Karpas-422 (cell line): ENCODE results near the gene MRPL34. TPM values are rescaled to one million over a fixed set of nuclear protein-coding genes. Genes with fewer than 3 reads are reported as not detected.
"Not testable (repeated sequence)": the region's sequence is repeated elsewhere in the genome, so short reads cannot be mapped to it uniquely, and the experiment has no call there.

Experiments
- DNase-seq: peaks from one replicate; pipeline ENCODE4 v3.0.0-alpha.2; 2015
- H2AFZ ChIP-seq: fragments of 200-600 bp; sonication (generic); 2 replicates; pipeline ENCODE4 v1.6.1; 2014; ENCODE audit warnings: antibody characterized with exemption, low read length, mixed read lengths
- H3K27ac ChIP-seq: fragments of 200-600 bp; sonication (generic); 2 replicates; pipeline ENCODE4 v1.5.1; 2014; ENCODE audit warnings: mild to moderate bottlenecking, low read length, moderate library complexity
- H3K27me3 ChIP-seq: fragments of 200-600 bp; sonication (generic); 2 replicates; pipeline ENCODE4 v1.6.1; 2014; ENCODE audit warnings: low read length, mixed read lengths
- H3K36me3 ChIP-seq: fragments of 200-600 bp; sonication (generic); 2 replicates; pipeline ENCODE4 v1.6.1; 2014; ENCODE audit warnings: low read length, mixed read lengths; ENCODE audit not compliant: insufficient read depth
- H3K4me1 ChIP-seq: fragments of 200-600 bp; sonication (generic); 2 replicates; pipeline ENCODE4 v1.6.1; 2014; ENCODE audit warnings: mild to moderate bottlenecking, low read length, mixed read lengths
- H3K4me2 ChIP-seq: fragments of 200-600 bp; sonication (generic); 2 replicates; pipeline ENCODE4 v1.6.1; 2014; ENCODE audit warnings: low read length, low read depth, mild to moderate bottlenecking; ENCODE audit not compliant: poor library complexity, severe bottlenecking
- H3K4me3 ChIP-seq: fragments of 200-600 bp; sonication (generic); 2 replicates; pipeline ENCODE4 v1.5.1; 2014; ENCODE audit warnings: mild to moderate bottlenecking, antibody characterized with exemption, low read length, mixed read lengths
- H3K79me2 ChIP-seq: fragments of 200-600 bp; sonication (generic); 2 replicates; pipeline ENCODE4 v1.6.1; 2014; ENCODE audit warnings: mild to moderate bottlenecking, low read length, mixed read lengths
- H3K9ac ChIP-seq: fragments of 200-600 bp; sonication (generic); 2 replicates; pipeline ENCODE4 v1.6.0; 2014; ENCODE audit warnings: low read length
- H3K9me2 ChIP-seq: fragments of 200-600 bp; sonication (generic), shearing (Covaris generic); replicated peaks from 2 replicates; pipeline ENCODE4 v1.6.0; 2014; ENCODE audit warnings: mild to moderate bottlenecking, low read length, moderate library complexity; ENCODE audit not compliant: insufficient read depth
- H3K9me3 ChIP-seq: fragments of 300-700, 200-600 bp; sonication (generic); 2 replicates; pipeline ENCODE4 v1.6.1; 2014; ENCODE audit warnings: low read length, mixed read lengths
- H4K20me1 ChIP-seq: fragments of 200-600 bp; sonication (generic); 2 replicates; pipeline ENCODE4 v1.6.1; 2014; ENCODE audit warnings: mild to moderate bottlenecking, antibody characterized with exemption, low read length, low read depth; ENCODE audit not compliant: insufficient read depth
- total RNA-seq: library from RNA; depleted of rRNA; stranded (reverse); fragments of >200 nt; shearing (Covaris generic); gene quantifications from 2 replicates; pipeline ENCODE4 v1.2.3, GENCODE V29; 2014; ENCODE audit warnings: low replicate concordance

Gene MRPL34
- total RNA-seq, 1 experiment from 2014 or later: 34.0 TPM

DNA sequence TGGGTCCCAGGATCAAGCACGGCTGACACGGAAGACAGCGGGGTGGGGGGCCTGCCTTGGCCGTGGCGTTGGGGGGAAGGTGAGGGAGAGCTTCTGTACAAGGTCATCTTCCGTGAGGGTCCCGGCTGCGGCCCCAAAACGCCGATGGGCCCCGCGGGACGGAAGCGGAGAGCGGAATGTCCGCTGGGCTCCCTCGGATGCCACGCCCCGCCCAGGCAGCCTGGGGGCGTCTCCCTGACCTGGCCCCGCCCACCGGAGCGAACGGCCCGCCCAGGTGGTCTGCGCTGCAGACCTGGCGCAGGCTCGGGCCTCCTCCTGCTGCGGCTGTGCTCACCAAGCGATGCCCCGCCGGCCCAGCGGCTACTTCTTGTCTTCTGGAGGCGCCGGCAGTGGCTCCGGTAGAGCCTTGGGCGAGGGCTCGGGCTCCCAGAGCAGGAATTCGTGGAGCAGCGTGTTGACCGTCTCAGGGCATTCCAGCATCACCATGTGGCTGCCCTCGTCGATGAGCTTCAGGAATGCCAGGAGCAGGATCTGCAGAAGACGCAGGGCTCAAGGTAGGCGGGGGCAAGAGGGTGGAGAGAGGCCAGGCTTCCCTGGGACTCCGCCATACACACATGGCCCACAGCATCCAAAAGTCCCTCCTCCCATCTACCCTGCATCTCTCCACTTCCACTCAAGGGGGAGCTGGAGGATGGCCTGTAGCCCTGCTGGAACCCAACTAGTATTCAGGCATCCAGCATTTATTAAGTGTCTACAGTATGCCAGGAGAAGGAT is 13.2 kb upstream of the MRPL34 start:
- peak; percentile 94 for DNase-seq
- no peaks in the 10 kb centered on the region for H3K27me3 ChIP-seq
- peak overlapping the region; percentile 75 for H3K4me2 ChIP-seq
- H3K4me3 ChIP-seq: peak overlapping the region; percentile 72
- peak overlapping the region; percentile 78 for H3K9ac ChIP-seq
- H3K79me2 ChIP-seq: peaks cover 8% of the 10 kb centered on the region
- H2AFZ ChIP-seq: peak overlapping the region; percentile 70; the same call in 1 of the 2 replicates
- no peaks in the 10 kb centered on the region for H3K36me3 ChIP-seq
- H3K27ac ChIP-seq: peak overlapping the region; percentile 30; the same call in 1 of the 2 replicates
- H3K9me3 ChIP-seq: no peaks in the 10 kb centered on the region
- peaks cover 10% of the 10 kb centered on the region for H3K4me1 ChIP-seq
- no peaks in the 10 kb centered on the region for H3K9me2 ChIP-seq
- H4K20me1 ChIP-seq: no peaks in the 10 kb centered on the region; the same call in 1 of the 2 replicates

GRCh38 chr19:17293605-17294004 is 12.1 kb upstream of the MRPL34 start:
- H3K27ac ChIP-seq: no peak overlapping the region
- no peaks in the 10 kb centered on the region; the same call in 1 of the 2 replicates for H3K36me3 ChIP-seq
- no peaks in the 10 kb centered on the region for H3K9me2 ChIP-seq
- no peaks in the 10 kb centered on the region; the same call in 1 of the 2 replicates for H4K20me1 ChIP-seq
- H3K4me1 ChIP-seq: peaks cover 10% of the 10 kb centered on the region
- no peaks in the 10 kb centered on the region for H3K27me3 ChIP-seq
- no peak for DNase-seq
- no peak overlapping the region for H2AFZ ChIP-seq
- H3K79me2 ChIP-seq: peaks cover 8% of the 10 kb centered on the region
- H3K9ac ChIP-seq: peak overlapping the region; percentile 78; the same call in 1 of the 2 replicates
- peak overlapping the region; percentile 20; the same call in 1 of the 2 replicates for H3K4me3 ChIP-seq
- no peaks in the 10 kb centered on the region for H3K9me3 ChIP-seq
- H3K4me2 ChIP-seq: peak overlapping the region; percentile 75

DNA sequence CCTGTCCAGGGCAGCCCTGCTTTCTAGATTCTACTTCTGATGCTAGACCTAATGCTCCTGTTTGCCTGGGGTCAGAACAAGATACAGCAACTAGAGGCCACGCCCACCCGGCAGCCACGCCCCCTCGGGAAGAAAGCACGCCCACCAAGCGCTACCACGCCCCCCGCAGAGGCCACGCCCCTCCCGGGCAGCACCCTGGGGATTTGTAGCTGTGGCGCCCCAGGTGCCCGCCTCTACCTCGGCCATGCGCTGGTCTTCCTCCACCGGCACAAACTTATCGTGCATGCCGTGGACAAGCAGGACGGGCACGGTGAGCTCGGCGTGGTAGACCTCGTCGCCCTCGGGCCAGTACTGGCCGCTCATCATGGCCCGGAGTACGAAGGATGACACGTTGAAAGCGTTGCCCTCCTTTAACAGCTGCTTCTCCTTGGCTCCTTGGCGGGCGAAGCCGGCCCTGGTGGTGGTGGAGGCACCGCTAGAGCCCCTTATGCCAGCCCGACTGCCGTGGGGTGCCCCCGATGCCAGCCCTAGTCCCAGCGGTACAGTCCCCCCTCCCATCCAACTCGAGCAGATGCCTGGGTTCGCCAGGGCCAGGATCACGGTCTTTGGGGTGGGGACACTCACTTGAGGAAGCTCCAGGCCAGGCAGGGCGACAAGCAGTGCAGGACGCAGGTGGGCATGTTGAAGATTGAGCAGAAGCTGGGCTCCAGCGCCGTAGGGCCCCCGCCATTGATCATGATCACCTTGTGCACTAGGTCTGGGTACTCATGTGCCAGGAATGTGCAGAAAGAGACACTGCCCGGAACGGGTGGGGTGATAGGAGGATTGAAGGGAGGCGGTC is 11.4 kb upstream of the MRPL34 start:
- Histone ChIP-seq H3K4me1 (peaks cover 10% of the 10 kb centered on the region), H3K9ac (no peak overlapping the region), H3K4me2 (no peak overlapping the region)

GRCh38 chr19:17295551-17295950 is 10.1 kb upstream of the MRPL34 start:
- not testable (repeated sequence) for DNase-seq, H3K36me3 ChIP-seq, H3K9me3 ChIP-seq, H3K79me2 ChIP-seq, H3K27ac ChIP-seq, H3K27me3 ChIP-seq, H3K4me1 ChIP-seq, H3K9ac ChIP-seq, H3K9me2 ChIP-seq, H2AFZ ChIP-seq, H3K4me2 ChIP-seq, H4K20me1 ChIP-seq, H3K4me3 ChIP-seq

More for the DNA sequence above, 11.4 kb upstream of the MRPL34 start:
- H3K9me3 ChIP-seq: no peaks in the 10 kb centered on the region
- no peak overlapping the region for H3K27ac ChIP-seq
- no peaks in the 10 kb centered on the region; the same call in 1 of the 2 replicates for H3K36me3 ChIP-seq
- no peaks in the 10 kb centered on the region for H3K27me3 ChIP-seq
- no peaks in the 10 kb centered on the region for H3K9me2 ChIP-seq
- DNase-seq: peak; percentile 78
- H3K79me2 ChIP-seq: peaks cover 8% of the 10 kb centered on the region
- H2AFZ ChIP-seq: no peak overlapping the region
- no peaks in the 10 kb centered on the region; the same call in 1 of the 2 replicates for H4K20me1 ChIP-seq
- H3K4me3 ChIP-seq: no peak overlapping the region

- Histone ChIP-seq H3K9me3 (no peaks in the 10 kb centered on the region), H3K79me2 (peaks cover 8% of the 10 kb centered on the region), H3K4me3 (no peak overlapping the region), H3K27ac (no peak overlapping the region), H3K36me3 (no peaks in the 10 kb centered on the region; the same call in 1 of the 2 replicates), H3K27me3 (no peaks in the 10 kb centered on the region), H3K4me2 (no peak overlapping the region), H2AFZ (no peak overlapping the region), H4K20me1 (no peaks in the 10 kb centered on the region; the same call in 1 of the 2 replicates), H3K4me1 (peaks cover 10% of the 10 kb centered on the region), H3K9ac (no peak overlapping the region), H3K9me2 (no peaks in the 10 kb centered on the region)
- DNase-seq: no peak
Measured at GRCh38 chr19:17296273-17296672, 9.4 kb upstream of the MRPL34 start.

DNA sequence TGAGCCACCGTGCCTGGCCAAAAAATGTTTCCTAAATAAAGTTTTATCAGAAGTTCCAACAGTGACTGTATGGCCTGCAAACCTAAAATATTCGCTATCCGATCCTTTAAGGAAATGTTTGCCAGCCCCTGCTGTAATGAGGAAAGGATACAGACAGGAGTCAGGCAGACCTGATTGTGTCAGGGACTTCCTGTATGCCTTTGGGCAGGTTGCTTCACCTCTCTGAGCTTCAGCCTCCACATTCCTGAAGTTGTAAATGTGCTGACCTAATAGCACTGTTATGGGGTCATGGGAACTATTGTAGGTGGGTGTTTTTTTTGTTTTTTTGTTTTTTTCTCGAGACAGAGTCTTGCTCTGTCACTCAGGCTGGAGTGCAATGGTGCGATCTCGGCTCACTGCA is 8.7 kb upstream of the MRPL34 start:
- Histone ChIP-seq H2AFZ (no peak overlapping the region), H3K27me3 (no peaks in the 10 kb centered on the region), H3K9me3 (no peaks in the 10 kb centered on the region), H3K27ac (no peak overlapping the region), H3K4me1 (peaks cover 10% of the 10 kb centered on the region), H3K4me2 (no peak overlapping the region), H3K4me3 (no peak overlapping the region), H3K9me2 (no peaks in the 10 kb centered on the region), H4K20me1 (no peaks in the 10 kb centered on the region; the same call in 1 of the 2 replicates), H3K79me2 (peaks cover 8% of the 10 kb centered on the region), H3K36me3 (no peaks in the 10 kb centered on the region; the same call in 1 of the 2 replicates), H3K9ac (no peak overlapping the region)
- DNase-seq: no peak

DNA sequence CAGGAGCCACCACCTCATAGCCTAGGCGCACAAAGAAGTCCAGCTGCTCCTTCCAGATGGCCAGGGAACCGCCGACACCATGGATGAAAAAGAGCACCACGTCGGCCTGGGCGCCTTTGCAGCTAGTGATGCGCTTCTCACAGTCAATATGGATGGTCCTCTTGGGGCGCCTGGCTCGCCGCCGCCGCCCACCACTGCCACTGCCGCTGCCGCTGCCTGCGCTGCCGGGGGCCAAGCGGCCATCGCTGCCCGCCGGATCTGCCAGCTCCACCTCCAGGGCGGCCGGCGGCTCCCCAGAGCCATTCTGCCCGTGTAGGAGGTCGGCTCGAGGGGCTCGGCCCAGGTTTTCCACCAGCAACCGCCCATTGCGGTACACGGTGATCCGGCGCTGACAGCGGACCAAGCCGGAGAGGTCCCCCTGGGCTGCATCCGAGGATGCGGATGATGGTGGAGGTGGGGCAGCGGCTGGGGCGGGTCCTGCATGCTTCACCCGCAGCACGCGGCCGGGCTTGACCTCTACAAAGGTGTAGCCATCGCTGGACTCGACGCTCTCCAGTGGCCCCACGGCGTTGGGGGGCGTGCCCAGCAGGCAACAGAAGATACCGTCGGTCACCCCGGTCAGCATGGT is 4.6 kb upstream of the MRPL34 start:
- no peaks in the 10 kb centered on the region for H3K27me3 ChIP-seq
- DNase-seq: no peak
- H3K4me1 ChIP-seq: peaks cover 16% of the 10 kb centered on the region
- no peak overlapping the region for H3K27ac ChIP-seq
- no peaks in the 10 kb centered on the region; the same call in 1 of the 2 replicates for H3K79me2 ChIP-seq
- H3K36me3 ChIP-seq: no peaks in the 10 kb centered on the region; the same call in 1 of the 2 replicates
- H3K9ac ChIP-seq: no peak overlapping the region
- peaks cover 11% of the 10 kb centered on the region; the same call in 1 of the 2 replicates for H4K20me1 ChIP-seq
- H3K4me3 ChIP-seq: no peak overlapping the region
- H3K4me2 ChIP-seq: no peak overlapping the region
- H2AFZ ChIP-seq: no peak overlapping the region
- H3K9me3 ChIP-seq: no peaks in the 10 kb centered on the region
- H3K9me2 ChIP-seq: no peaks in the 10 kb centered on the region
